T-helper 2 cell (primary cell): ENCODE data around the gene ZCCHC14.

Experiments used
- DNase-seq, 5 experiments: peaks; one replicate each; pipeline versions ENCODE4 v3.0.0 to v3.0.0-alpha.2; 2012 to 2022

The ZCCHC14 gene

DNA sequence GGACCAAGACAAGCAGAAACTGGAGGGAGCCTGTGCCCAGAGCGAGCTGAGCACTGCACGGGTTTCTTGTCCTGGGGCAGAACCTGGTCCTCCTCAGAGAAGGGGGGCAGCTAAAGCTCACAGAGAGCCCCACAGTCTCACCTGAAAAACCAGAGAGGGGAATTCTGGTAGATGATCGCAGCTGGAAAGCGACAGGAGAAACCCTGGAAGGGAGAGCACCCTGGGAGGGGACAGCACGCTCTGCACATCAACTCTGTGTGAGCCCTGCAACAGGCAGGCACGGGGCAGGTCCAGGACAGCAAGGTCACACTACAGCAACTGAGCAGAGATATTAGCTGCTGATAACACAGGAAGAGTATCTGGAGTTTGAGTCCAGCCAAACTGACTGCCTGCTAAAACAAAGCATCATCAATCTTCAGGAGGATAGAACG, 18.2 kb downstream of the ZCCHC14 start:
- no peak for DNase-seq

DNA sequence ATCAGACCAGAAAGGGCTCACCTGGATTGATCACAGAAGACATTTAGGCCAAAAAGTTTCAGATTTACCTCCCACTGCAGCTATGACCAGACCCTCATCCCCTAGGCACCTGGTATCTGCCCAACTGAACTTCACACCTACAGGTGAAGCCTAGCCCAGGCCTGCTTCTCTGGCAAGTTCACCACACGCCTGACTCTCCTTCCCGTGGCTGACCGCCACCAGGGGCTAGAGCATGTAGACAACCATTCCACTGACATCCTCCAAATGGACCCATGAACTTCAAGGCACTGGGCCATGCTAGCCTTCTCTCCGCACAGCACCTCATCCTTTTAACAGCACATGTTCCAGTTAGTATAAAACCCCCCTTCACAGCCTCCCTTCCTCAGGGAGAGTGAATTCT, 18.8 kb downstream of the ZCCHC14 start:
- DNase-seq: no peak

DNA sequence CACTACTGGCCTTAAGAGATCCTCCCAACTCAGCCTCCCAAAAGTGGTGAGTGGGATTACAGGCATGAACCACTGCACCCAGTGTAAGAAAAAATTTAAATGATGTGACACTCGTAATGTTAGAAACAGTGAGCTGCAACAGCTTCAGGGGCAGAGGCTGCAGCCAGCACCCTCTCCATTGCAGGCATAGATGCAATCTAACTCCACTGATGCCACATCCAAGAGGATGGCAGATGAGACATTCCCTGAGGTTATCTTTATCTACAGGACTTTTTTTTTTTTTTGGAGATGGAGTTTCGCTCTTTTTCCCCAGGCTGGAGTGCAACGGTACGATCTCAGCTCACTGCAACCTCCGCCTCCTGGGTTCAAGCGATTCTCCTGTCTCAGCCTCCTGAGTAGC, 19.9 kb downstream of the ZCCHC14 start:
- DNase-seq: no peak

DNA sequence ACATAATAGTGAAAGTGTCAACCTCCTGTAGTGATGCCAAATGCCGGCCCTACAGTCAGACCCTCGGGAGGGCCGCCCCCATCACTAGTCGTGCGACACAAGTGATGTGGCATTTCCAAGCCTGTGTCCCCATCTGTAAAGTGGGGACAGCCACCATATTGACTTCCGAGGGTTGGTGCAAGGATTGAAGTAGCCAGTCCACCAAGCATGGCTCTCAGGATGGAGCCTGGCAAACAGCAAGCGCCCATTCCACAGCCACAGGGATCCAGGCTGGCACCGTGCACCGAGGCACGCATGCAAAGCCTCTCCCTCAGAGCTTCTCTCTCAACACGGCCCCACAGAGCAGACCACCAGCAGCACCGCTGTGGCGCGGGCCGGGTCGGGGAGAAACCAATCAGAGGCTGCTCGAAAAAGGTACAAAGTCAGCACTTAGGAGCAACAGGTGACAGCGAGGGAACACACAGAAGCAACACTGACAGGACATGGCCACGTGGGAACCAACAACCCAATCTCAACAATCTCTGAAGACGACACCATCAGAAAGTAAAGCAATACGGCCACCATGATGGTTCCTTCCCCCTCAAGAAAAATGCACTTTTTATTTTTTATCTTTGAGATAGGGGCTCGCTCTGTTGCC, 20.6 kb downstream of the ZCCHC14 start:
- no peak for DNase-seq

DNA sequence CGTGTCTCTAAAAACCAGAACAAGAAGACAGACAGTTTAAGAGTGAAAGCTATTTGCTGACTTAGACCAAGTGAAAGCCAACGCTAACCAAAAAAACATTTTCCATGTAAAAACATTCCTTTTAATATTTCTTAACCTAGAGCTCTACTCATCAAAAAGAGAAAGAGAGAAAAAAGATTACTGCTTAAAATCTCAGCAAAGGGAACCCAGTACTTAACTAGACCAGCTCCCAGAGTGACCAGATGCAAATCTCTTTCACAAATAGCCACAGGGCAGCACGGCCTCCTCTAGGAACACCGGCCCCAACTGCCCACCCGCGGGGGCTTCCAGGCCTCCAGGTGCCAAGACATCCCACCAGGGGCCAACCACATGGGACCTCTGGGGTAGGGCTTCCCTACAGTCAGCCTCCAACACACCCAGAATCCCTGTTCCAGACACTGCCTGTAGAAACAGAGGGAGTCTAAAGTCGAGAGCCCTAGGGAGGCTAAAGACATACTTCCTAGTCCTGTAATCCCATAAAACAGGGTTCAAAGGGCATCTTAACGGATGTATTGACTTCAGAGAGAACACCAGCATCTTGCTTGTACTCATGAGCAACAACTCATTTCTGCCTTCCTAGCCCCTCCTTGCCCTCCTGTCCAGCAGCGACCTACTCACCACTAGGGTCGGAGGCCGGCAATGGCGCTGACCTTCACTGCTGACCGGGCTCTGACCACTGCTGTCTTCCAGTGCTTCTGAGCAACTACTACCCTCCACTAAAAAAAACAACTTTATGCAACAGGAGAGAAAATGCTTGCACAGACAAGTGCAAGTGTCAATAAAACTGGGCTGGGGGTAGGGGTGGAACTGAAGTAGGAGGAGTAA, 21.3 kb downstream of the ZCCHC14 start:
- DNase-seq: no peak

DNA sequence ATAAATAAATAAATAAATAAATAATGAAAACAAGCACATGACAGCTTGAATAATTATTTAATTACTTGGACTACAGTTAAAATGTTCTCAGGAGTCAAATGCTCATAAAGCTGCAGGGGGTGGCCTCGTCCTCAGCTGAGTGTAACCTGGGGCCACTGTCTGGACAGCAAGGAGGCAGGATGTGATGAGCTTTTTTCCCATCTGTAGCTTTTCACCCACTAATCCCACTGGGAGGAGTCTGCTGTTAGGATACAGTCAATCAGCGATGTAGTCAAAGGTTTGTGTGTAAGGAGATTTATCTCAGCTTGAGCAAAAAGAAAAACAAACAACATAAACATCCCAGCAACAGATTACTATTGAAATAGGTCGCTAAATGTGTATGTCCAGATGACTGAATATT, 22.5 kb downstream of the ZCCHC14 start:
- no peak for DNase-seq

DNA sequence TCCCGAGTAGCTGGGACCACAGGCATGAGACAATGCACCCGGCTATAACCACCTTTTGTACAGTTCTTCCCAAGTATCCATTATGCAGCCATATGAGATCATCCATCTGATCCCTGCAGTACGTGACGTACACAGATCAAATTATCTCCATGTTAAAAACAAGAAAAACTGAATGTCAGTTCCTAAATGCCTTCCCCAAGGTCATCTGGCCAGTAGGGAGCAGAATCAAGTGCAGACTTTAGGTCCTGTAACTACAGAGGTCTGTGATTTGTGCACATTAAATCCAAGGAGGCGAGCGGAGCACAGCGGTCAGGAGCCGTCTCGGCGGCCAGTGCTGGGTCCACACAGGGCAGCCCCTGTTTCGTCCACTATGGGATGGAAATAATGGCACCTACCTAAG, 23.7 kb downstream of the ZCCHC14 start:
- DNase-seq: no peak

DNA sequence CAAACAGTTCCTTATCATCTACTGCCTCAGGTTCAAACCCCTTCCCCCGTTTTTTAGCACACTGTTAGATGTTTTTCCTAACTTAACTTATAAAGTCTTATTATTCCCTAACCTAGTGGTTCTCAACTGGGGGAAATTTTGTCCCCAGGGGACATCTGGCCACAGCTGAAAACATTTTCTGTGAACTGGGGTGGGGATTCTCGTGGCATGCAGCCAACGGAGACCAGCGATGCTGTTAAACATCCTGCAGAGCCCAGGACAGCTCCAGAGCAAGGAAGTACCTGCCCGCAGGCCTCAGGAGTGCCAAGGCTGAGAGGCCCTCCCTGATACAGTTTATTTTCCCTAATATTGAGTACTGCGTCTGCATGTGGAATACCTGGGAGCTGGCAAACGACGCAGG, 24.3 kb downstream of the ZCCHC14 start:
- no peak for DNase-seq

DNA sequence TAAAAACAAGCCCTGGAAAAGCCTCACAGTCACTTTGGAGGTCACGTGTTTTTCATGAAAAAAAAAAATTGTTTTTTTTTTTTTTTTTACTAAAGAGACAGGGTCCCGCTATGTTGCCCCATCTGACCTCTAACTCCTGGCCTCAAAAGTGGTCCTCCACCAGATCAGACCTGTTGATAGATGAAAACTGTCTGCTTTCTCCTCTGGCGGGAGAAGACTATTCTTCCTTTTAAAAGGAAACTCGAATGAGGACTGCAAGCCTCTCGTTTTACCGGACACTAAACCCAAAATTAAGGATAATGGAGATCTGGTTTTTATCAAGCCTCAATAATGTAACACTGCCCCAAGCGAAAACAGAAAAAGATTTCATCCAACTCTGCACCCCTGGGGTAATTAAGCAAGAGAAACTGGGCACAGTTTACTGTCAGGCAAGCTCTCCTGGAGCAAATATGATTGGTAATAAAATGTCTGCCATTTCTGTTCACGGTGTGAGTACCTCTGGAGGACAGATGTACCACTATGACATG, 25.8 kb downstream of the ZCCHC14 start:
- no peak for DNase-seq

DNA sequence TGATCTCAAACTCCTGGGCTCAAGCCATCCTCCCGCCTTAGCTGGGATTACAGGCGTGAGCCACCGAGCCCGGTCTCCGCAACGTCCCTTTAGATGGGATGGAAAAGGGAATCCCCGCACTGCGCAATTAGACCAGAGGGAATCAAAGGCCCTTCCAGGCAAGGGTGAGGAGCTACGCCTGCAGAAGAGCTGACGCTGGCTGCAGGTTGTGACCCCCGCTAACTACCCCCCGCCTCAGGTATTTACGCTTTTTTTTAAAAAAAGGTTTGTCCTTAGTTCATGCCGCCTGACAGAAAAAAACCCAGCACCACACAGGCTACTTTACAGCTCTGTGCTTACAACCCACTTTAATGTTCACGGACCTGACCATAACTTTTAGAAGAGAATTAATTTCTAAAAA, 26.9 kb downstream of the ZCCHC14 start:
- DNase-seq: no peak

DNA sequence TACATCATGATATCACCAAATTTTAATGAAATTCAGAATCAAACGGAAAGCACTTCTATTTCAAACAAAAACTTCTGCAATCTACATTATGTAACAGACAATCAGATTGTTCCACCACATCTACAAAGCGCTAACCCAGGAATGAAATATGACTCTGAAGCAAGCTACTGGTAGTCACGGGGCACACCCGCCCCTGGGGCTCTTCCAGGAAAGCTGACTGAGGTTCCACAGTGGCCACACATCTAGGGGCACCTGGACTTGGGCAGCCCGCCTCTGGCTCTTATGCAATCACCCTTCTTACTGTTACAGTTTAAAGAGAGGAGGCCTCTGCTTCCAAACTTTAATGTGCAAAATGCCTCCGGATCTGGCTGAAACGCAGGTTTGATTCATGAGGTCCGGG, 27.5 kb downstream of the ZCCHC14 start:
- no peak for DNase-seq

DNA sequence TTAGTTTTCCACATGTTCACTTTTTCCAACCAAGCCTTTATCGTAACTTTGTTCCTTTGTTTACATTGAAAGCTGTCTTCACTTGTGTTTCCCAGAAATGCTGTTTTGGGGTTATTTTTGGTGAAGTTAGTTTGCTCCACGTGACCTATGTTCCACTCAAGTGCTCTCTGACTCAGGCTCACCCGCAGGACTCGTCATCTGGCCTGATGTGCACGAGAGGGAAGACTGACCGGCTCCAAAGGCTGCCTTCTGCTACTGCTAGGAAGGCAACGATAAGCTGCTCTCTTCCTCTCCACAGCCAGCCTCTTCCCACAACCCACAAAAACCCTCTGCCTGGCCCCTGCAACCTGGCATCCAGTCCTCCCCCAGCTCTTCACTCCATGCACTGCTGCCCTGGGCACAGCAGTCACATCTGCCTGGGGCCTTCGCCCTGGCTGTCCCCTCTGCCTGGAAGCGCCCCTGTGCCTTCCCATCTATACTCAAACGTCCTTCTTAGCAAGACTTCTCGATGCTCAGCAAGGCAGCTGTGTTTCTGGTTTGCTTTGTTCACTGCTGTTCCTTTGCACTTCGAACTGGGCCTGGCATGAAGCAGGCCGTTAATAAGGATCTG, 28.0 kb downstream of the ZCCHC14 start:
- DNase-seq: peak in 2 of 5 experiments; percentile 9 to 18

DNA sequence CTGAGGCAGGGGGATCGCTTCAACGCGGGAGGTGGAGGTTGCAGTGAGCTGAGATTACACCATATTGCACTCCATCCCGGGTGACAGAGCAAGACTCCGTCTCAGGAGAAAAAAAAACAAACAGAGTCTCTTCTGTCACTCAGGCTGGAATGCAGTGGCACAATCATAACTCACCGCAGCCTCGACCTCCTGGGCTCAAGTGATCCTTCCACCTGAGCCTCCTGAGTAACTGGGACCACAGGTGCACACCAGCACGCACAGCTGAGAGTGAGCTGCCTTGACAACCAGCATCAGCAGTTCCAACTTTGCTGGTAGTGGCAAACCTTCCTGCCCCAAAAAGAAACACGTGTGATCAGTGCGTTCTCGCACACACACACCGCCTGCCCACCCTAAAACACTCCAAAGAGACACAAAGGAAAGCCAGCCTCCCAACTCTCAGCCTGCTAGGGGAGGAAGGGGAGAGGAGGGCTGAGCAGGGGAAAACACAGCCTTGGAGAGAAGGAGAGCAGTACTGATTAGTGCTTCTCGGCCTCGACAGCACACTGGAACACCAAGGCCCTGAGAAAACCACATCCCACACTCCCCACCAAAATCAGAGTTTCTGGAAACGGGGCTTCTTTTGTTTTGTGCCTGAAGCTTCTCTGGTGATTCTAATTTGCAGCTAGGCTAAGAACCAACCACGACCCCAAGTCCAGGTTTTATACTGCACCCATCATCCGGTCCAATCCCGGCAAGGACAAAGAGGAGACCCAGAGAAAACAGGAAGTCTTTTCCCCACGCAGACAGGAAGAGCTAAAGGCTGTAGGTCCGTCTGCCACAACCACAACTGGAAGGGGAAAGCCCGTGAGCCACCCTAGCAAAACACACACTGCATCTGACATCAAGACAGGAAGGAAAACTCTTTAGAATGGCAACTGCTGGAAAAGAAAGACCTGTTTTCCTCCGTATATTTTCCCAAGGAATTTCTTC, 28.8 kb downstream of the ZCCHC14 start:
- peak in 3 of 5 experiments; percentile 8 to 39 (median 33) for DNase-seq

DNA sequence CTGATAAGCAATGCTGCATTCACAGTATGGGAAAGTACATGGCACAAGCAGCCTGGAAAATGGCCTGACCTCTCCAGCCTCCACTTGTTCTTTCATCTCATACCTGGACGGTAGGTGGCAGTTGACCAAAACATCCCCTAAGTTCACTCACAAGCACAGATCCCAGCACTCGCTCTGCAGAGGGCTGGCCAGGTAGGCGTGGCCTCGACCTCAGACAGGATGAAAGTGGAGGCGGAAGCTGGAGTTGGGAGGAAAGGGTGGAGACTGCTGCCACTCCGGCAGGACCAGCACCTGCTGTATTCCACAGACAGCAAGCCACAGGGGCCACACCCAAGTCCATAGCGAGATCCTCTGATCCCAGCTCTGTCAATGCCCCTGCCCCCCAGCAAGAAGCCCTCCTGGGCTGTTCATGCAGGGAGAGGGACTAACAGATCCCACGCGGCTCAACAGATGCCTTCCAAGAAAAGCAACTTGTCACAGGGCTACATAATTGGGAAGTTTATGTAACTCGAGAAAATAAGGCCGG, 31.3 kb downstream of the ZCCHC14 start:
- peak in 1 of 5 experiments; percentile 35 for DNase-seq

DNA sequence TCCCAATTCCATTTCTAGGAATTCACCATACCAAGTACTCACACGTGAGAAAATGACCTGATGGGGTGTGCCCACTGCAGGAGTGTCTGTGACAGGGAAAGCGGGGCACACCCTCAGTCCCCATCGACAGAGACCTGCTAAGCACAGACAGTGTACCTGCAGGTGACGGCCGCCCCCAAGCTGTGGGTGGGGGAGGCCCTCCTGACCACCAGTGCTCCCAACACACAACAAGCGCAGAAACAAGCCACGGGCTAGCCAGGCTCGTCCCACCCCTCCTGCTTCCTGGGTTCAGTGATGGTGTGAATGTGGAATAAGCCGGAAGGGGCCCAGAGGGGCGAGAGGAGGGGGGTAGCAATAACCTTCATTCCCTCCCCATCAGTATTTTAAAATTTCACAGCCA, 31.9 kb downstream of the ZCCHC14 start:
- DNase-seq: no peak

DNA sequence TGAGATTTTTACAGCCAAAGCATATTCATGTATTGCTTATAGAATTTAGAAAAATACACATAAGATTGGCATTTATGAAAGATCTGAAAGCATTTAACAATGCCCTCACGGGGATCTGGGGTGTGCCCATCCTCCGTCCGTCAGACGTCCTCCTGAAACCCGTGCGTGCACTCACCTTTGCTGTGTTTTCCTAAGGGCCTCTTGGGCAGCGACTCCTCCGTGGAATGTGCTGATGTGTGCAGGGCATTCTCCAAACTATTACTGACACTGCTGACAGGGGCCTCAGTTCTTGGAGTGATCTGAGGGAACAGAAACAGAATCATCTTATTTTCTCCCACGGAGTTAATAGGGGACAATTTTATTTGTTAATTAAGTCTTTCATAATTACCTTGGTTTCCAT, 33.0 kb downstream of the ZCCHC14 start:
- no peak for DNase-seq

DNA sequence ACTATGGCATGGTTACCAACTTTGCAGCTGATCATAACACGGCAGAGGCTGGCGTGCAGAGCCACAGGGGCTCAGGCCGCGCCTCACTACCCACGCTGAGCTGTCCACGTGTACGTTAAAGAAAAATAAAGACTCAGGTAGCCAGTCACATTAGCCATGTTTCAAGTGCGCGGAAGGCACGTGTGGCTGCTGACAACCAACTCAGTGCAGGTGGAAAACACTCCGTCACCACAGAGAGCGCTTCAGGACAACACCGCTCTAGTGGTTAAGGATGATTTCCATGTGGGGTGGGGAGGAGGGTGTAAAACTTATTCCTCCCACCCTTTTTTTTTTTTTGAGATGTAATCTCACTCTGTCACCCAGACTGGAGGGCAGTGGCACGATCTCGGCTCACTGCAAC, 33.8 kb downstream of the ZCCHC14 start:
- no peak for DNase-seq

DNA sequence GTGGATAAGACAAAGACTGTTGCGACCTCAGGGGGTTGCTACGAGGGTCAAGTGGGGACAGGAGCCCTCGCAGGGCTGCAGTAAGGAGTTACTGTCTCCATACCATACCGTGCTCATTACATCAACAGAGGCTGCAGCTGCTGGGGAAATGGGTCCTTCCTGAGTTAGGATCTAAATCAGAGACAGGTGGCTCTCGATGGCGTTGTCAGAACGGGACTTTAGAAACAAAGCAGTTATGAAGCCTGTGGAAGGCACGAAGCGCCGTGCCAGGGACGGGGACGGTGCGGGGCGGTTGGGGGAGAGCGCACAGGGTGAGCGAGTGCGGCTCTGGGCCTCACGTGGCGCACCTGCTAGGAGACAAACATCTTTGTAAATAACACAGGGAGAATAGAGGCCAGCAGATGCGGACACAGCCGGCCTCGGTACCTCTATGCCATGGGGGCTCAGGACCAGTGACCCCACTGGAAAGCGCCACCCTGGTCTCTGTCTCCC, 34.4 kb downstream of the ZCCHC14 start:
- DNase-seq: no peak

DNA sequence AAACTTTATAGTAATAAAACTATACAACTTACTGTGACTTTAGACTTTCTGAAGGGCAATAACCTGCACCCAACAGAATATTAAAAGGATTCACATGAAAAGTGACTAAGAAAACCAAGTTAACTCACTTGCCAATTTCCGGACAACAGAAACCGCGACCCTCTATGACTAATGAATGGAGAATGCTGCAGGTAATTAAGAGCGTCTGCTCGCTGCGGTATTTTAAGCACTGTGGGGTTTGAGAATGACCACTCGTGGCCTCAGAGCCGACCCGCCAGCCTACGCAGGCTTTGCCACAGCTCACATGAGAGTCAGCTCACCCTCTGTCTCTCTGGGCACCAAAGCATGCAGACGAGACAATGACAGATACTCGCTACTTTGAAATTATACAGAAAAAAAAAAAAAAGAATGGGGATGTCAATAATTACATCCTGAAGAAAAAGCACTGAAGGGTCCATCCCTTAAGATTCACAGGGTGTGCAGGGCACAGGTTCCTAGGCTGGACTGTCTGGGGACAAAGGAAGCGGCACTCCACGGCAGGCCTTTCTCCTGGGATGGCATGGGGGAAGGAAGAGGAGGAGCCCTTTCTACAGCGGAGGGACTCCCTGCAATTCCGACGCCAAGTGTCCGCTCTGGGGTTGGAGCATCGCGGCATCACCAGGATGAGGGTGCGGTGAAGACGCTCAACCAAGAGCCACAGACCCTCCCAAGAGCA, 35.0 kb downstream of the ZCCHC14 start:
- DNase-seq: peak in 2 of 5 experiments; percentile 19 to 65

DNA sequence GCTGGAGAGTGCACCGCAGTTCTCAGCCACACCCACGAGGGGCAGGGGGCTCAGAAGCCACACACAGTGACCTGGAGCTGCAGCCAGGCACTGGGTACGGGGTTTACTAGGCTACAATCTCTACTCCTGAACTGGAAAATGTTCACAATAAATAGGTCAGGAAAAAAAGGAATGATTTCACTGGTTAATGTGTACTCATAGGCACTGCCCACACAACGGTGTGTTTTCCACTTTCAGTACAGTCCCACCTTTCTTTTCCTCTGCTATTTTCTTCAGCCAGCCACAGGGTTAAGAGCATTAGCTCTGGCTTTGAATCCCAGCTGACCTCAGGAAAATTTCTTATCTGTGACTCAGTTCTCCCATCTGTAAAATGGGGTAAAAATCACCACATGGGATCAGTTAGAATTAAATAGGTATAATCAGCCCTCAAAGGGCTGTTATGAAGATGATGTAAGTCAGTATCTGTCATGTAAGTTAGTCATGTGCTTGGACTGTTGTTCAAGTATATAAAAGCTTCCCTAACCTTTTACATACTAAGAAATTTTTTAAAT, 35.7 kb downstream of the ZCCHC14 start:
- no peak for DNase-seq

DNA sequence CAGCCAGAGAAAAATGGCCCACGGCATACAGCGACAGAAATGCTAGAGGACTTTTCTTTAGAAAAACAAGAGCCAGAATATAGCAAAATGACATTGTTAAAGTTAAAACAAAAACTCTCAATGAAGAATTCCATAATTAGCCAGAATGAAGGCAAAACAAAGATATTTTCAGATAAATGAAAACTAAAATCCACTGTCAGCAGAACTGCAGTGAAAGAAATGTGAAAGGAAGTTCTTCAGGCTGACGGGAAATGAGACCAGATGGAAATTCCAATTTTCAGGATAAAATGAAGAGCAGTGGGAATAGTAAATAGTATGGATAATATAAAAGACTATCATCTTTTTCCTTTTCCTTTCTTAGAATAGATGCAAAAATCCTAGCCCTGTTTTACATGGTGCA, 38.4 kb downstream of the ZCCHC14 start:
- no peak for DNase-seq
